Parathyroid adenoma (tissue), 2 donors: ENCODE data around the gene TK1.
A peak's percentile ranks its signal among the peaks of the same experiment; 100 is the strongest.

ENCODE experiments used
- H2AFZ ChIP-seq: fragments of 300-600 bp; sonication (generic); one replicate; pipeline ENCODE4 v1.7.0; 2017; ENCODE audit warnings: antibody characterized with exemption, mild to moderate bottlenecking
- H3K27ac ChIP-seq: fragments of 300-600 bp; sonication (generic); one replicate; pipeline ENCODE4 v1.7.0; 2017
- H3K27me3 ChIP-seq: fragments of 300-600 bp; sonication (generic); one replicate; pipeline ENCODE4 v1.7.0; 2017; ENCODE audit warnings: low read length; ENCODE audit not compliant: control insufficient read depth, insufficient read depth
- H3K36me3 ChIP-seq: fragments of 300-600 bp; sonication (generic); one replicate; pipeline ENCODE4 v1.7.0; 2017; ENCODE audit warnings: low read length; ENCODE audit not compliant: control insufficient read depth, insufficient read depth
- H3K4me1 ChIP-seq: fragments of 300-600 bp; sonication (generic); one replicate; pipeline ENCODE4 v1.7.0; 2017; ENCODE audit warnings: control low read depth
- H3K4me2 ChIP-seq: fragments of 300-600 bp; sonication (generic); one replicate; pipeline ENCODE4 v1.7.0; 2017; ENCODE audit warnings: low read length
- H3K4me3 ChIP-seq: fragments of 300-600 bp; sonication (generic); one replicate; pipeline ENCODE4 v1.7.0; 2017; ENCODE audit warnings: low read depth, low read length
- H3K79me2 ChIP-seq: fragments of 300-600 bp; sonication (generic); one replicate; pipeline ENCODE4 v1.7.0; 2017; ENCODE audit warnings: control low read depth
- H3K9ac ChIP-seq: fragments of 300-600 bp; sonication (generic); one replicate; pipeline ENCODE4 v1.7.0; 2017; ENCODE audit warnings: mild to moderate bottlenecking
- H3K9me3 ChIP-seq: fragments of 300-600 bp; sonication (generic); one replicate; pipeline ENCODE4 v1.7.0; 2017; ENCODE audit warnings: low read length; ENCODE audit not compliant: control insufficient read depth
- CTCF ChIP-seq: fragments of 300-600 bp; sonication (generic); IDR thresholded peaks from one replicate; pipeline ENCODE4 v1.7.0; 2017; ENCODE audit warnings: antibody characterized with exemption, mild to moderate bottlenecking
- donor health status: primary hyperparathyroidism.

TK1 gene

DNA sequence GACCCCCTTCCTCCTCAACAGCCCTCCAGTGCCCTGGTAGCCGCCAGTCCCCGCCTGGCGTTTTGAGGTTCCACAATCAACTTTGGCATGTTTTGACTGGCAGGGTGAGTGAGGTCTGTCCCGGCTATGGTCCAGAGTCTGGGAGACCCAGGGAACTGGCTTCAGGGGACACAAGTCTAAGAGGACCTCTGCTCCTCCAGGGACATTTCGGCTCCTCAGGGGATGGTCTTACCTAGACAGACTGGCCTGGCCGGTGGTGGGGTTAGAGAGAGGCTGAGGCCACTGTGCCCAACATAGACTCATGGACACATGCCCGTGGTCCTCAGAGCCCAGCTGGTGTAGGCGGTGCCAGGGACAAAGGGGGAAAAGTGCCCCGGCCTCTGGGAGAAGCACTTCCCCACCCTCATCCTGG, 54.1 kb downstream of the TK1 start:
- Histone ChIP-seq H3K36me3 (no peaks in the 10 kb centered on the region), H3K4me2 (no peak overlapping the region), H3K27me3 (no peaks in the 10 kb centered on the region), H3K9me3 (no peaks in the 10 kb centered on the region), H3K79me2 (no peaks in the 10 kb centered on the region), H2AFZ (no peak overlapping the region), H3K4me1 (peaks cover 4% of the 10 kb centered on the region), H3K27ac (no peak overlapping the region), H3K4me3 (no peak overlapping the region), H3K9ac (no peak overlapping the region)
- TF ChIP-seq CTCF, result no peak

DNA sequence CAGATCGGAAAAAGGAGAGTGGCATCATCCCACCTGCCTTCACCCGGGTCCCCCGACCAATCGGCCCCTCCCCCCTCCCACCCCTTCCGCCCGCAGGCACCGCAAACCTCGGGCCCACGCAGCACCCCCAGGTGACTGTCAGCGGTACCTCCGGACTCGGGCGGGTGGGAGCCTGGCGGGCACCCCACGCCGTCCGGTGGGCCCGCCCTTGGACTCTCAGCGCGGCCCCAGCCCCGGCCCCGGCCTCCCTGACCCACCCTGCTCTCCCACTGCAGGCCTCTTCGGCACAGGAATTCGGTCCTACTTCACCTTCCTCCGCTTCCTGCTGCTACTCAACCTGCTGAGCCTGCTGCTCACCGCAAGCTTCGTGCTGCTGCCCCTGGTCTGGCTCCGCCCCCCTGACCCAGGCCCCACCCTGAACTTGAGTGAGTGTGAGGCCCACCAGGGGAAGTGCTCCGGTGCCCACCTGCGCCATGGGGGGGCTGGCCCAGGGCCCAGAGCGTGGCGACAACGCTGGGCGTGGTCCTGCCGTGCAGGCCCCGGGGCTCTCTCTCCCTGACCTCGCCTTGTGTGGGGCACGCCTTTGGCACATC, 54.7 kb downstream of the TK1 start:
- Histone ChIP-seq H3K9me3 (no peaks in the 10 kb centered on the region), H3K4me2 (no peak overlapping the region), H3K79me2 (no peaks in the 10 kb centered on the region), H3K27ac (no peak overlapping the region), H3K27me3 (no peaks in the 10 kb centered on the region), H3K36me3 (no peaks in the 10 kb centered on the region), H3K4me1 (peaks cover 4% of the 10 kb centered on the region), H2AFZ (peak overlapping the region; percentile 46), H3K4me3 (no peak overlapping the region), H3K9ac (no peak overlapping the region)
- TF ChIP-seq CTCF, result no peak

- H2AFZ ChIP-seq, result peak overlapping the region; percentile 46
- no peaks in the 10 kb centered on the region for H3K9me3 ChIP-seq
- no peak overlapping the region for H3K4me2 ChIP-seq
- no peak overlapping the region for H3K27ac ChIP-seq
- H3K9ac ChIP-seq, result no peak overlapping the region
- no peak overlapping the region for H3K4me3 ChIP-seq
- peaks cover 4% of the 10 kb centered on the region for H3K4me1 ChIP-seq
- H3K27me3 ChIP-seq, result no peaks in the 10 kb centered on the region
- H3K36me3 ChIP-seq, result no peaks in the 10 kb centered on the region
- H3K79me2 ChIP-seq, result no peaks in the 10 kb centered on the region
- no peak for TF ChIP-seq CTCF
Measured at GRCh38 chr17:78131172-78132083, 55.4 kb downstream of the TK1 start.

- peaks cover 4% of the 10 kb centered on the region for H3K4me1 ChIP-seq
Measured at GRCh38 chr17:78130437-78131101, 56.3 kb downstream of the TK1 start, which contains the start of gene TMC8. TSS of gene TMC8 (plus strand) at chr17:78130771. CDS start at chr17:78131589, 818 bp downstream.

More at GRCh38 chr17:78130437-78131101, 56.3 kb downstream of the TK1 start, which contains the start of gene TMC8:
- no peak within 1 kb of the TSS for H3K4me3 ChIP-seq
- no peaks in the 10 kb centered on the region for H3K79me2 ChIP-seq
- H3K27ac ChIP-seq, result no peak within 1 kb of the TSS
- H2AFZ ChIP-seq, result no peak within 1 kb of the TSS
- no peak for TF ChIP-seq CTCF
- no peak within 1 kb of the TSS for H3K9ac ChIP-seq
- H3K9me3 ChIP-seq, result no peaks in the 10 kb centered on the region
- H3K4me2 ChIP-seq, result no peak within 1 kb of the TSS
- no peaks in the 10 kb centered on the region for H3K27me3 ChIP-seq
- H3K36me3 ChIP-seq, result no peaks in the 10 kb centered on the region
